ENCODE results near the gene DNAI4. TPM values are rescaled to one million over a fixed set of nuclear protein-coding genes. Genes with fewer than 3 reads are reported as not detected.

Gene DNAI4
- total RNA-seq, 1 experiment from 2014 or later = 7.2 TPM

GRCh38 chr1:66848193-66848592, 76.5 kb downstream of the DNAI4 start:
- no peaks in the 10 kb centered on the region for H3K9me3 ChIP-seq (ENCODE audit: control insufficient read depth, insufficient read depth, low read depth, low read length)
- ChIA-PET POLR2A (interaction anchor here (0.7 kb wide), 1 partner anchor 19 kb away, joined by 3 read pairs; no protein-coding TSS in a partner anchor), CTCF (no interaction called here)
- TF ChIP-seq CTCF (IDR thresholded peaks at IDR 0.05) (no peak), TCF7L2 (IDR thresholded peaks at IDR 0.05; ENCODE audit: low read depth, low read length) (no peak), REST (IDR thresholded peaks at IDR 0.05; ENCODE audit: insufficient read depth in 1 of 2, low read depth in 2 of 2, low read length in 1 of 2) (no peak), POLR2AphosphoS5 (IDR thresholded peaks at IDR 0.05; ENCODE audit: low read depth, low read length) (no peak), SIN3A (IDR thresholded peaks at IDR 0.05; ENCODE audit: borderline replicate concordance, insufficient read depth, low read depth, low read length) (no peak)
- H3K4me3 ChIP-seq (ENCODE audit: low read depth in 2 of 2, low read length in 2 of 2) = no peak overlapping the region
- in situ Hi-C loops (cut with HindIII; ENCODE audit: low pct_unique_long_range_greater_than_20kb, low sequenced_read_pairs) = no loop called here
- H3K36me3 ChIP-seq (ENCODE audit: control insufficient read depth, insufficient read depth, low read length) = no peaks in the 10 kb centered on the region
- no peak overlapping the region for H3K27ac ChIP-seq (ENCODE audit: low read length)
- no peak for ATAC-seq
- intact Hi-C loops (cut with micrococcal nuclease; ENCODE audit: unreplicated experiment) = no loop called here
- no TSS peak for BruUV-seq (replicated peaks)
- DNase-seq (ENCODE audit: low read depth, low spot score) = no peak
- H3K27me3 ChIP-seq (ENCODE audit: control insufficient read depth, insufficient read depth, low read length) = no peaks in the 10 kb centered on the region
- no peaks in the 10 kb centered on the region for H3K4me1 ChIP-seq (ENCODE audit: control insufficient read depth, insufficient read depth, low read length)

- DNase-seq (ENCODE audit: low read depth, low spot score) = no peak
- no TSS peak for BruUV-seq (replicated peaks)
- Histone ChIP-seq H3K36me3 (ENCODE audit: control insufficient read depth, insufficient read depth, low read length) (no peaks in the 10 kb centered on the region), H3K27ac (ENCODE audit: low read length) (no peak overlapping the region), H3K4me1 (ENCODE audit: control insufficient read depth, insufficient read depth, low read length) (no peaks in the 10 kb centered on the region), H3K9me3 (ENCODE audit: control insufficient read depth, insufficient read depth, low read depth, low read length) (no peaks in the 10 kb centered on the region), H3K27me3 (ENCODE audit: control insufficient read depth, insufficient read depth, low read length) (no peaks in the 10 kb centered on the region), H3K4me3 (ENCODE audit: low read depth in 2 of 2, low read length in 2 of 2) (no peak overlapping the region)
- no peak for ATAC-seq
- in situ Hi-C loops (cut with HindIII; ENCODE audit: low pct_unique_long_range_greater_than_20kb, low sequenced_read_pairs) = no loop called here
- ChIA-PET CTCF (no interaction called here), POLR2A (no interaction called here)
- intact Hi-C loops (cut with micrococcal nuclease; ENCODE audit: unreplicated experiment) = no loop called here
- TF ChIP-seq TCF7L2 (IDR thresholded peaks at IDR 0.05; ENCODE audit: low read depth, low read length) (no peak), CTCF (IDR thresholded peaks at IDR 0.05) (no peak), REST (IDR thresholded peaks at IDR 0.05; ENCODE audit: insufficient read depth in 1 of 2, low read depth in 2 of 2, low read length in 1 of 2) (no peak)
Observed at GRCh38 chr1:66840929-66841328, 83.7 kb downstream of the DNAI4 start.

All from Panc1 (cell line).